DND-41 (cell line): ENCODE data around the gene TBL1X.

ENCODE experiments used
- ATAC-seq: fragments of 200-7000 bp; cut with Tn5 transposase; 3 replicates; pipeline ENCODE4 v1.9.1; 2021; ENCODE audit warnings: low read depth; ENCODE audit not compliant: insufficient read depth
- DNase-seq: peaks from one replicate; pipeline ENCODE4 v3.0.0-alpha.2; 2020
- H2AFZ ChIP-seq: 2 replicates; pipeline ENCODE4 v1.6.0; 2012; ENCODE audit warnings: low read depth, low read length
- H3K27ac ChIP-seq: 2 replicates; pipeline ENCODE4 v1.5.1; 2012; ENCODE audit warnings: low read length, inconsistent platforms
- H3K27me3 ChIP-seq: fragments of 200-600 bp; sonication (generic); 2 replicates; pipeline ENCODE4 v1.6.0; 2012; ENCODE audit warnings: low read length, mild to moderate bottlenecking, inconsistent platforms; ENCODE audit not compliant: insufficient read depth, poor library complexity
- H3K36me3 ChIP-seq: 2 replicates; pipeline ENCODE4 v1.5.1; 2012; ENCODE audit warnings: low read length, inconsistent platforms; ENCODE audit not compliant: insufficient read depth
- H3K4me1 ChIP-seq: 2 replicates; pipeline ENCODE4 v1.5.1; 2012; ENCODE audit warnings: mild to moderate bottlenecking, low read length; ENCODE audit not compliant: insufficient read depth
- H3K4me2 ChIP-seq: 2 replicates; pipeline ENCODE4 v1.6.0; 2012; ENCODE audit warnings: mild to moderate bottlenecking, moderate library complexity, low read length, inconsistent platforms; ENCODE audit not compliant: insufficient read depth
- H3K4me3 ChIP-seq, 2 experiments: fragments of 200-600 bp in 1 of 2; shearing (Covaris generic) in 1 of 2; 2 replicates each; pipeline ENCODE4 v1.5.1; 2012 to 2016; ENCODE audit warnings: inconsistent platforms in 2 of 2, low read length in 2 of 2, mild to moderate bottlenecking in 2 of 2, low read depth in 1 of 2, moderate library complexity in 1 of 2
- H3K79me2 ChIP-seq: 2 replicates; pipeline ENCODE4 v1.6.0; 2012; ENCODE audit warnings: low read length, inconsistent platforms; ENCODE audit not compliant: insufficient read depth
- H3K9ac ChIP-seq: 2 replicates; pipeline ENCODE4 v1.6.0; 2012; ENCODE audit warnings: low read depth, mild to moderate bottlenecking, inconsistent platforms, low read length, moderate library complexity
- H3K9me3 ChIP-seq: 2 replicates; pipeline ENCODE4 v1.5.1; 2012; ENCODE audit warnings: low read length, moderate library complexity, mild to moderate bottlenecking, inconsistent platforms; ENCODE audit not compliant: insufficient read depth, severe bottlenecking
- H4K20me1 ChIP-seq: 2 replicates; pipeline ENCODE4 v1.6.0; 2012; ENCODE audit warnings: low read length; ENCODE audit not compliant: insufficient read depth
- EZH2 ChIP-seq: IDR thresholded peaks from 3 replicates; pipeline ENCODE4 v1.6.1; 2012; ENCODE audit warnings: borderline replicate concordance, low read depth, mild to moderate bottlenecking, moderate library complexity, low read length, inconsistent platforms; ENCODE audit not compliant: severe bottlenecking
- TF ChIP-seq, protein P1 (sequence below): IDR thresholded peaks from 2 replicates; pipeline ENCODE4 v1.5.1; 2012; ENCODE audit warnings: borderline replicate concordance, low read length, moderate library complexity, mild to moderate bottlenecking; ENCODE audit not compliant: poor library complexity, severe bottlenecking; ENCODE audit errors: extremely low read depth

The TBL1X gene

DNA sequence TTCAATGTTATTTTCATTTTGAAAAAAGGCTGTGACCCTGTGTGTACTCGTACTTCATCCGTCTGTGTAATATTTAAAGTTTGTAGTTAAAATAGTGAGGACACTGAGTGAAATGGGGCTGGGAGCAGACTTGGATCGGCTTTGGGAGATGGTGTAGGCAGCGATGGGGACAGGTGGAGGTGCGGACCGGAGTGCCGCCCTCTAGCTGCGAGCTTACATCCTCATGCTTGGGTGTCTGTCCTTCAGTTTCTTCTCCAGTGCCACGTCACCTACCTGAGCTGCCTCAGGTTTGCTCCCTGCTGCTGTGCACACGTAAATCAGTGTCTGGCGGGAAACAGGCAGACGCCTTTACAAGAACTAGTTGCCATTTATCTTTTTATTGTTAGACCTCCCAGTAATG lies 154.7 kb downstream of the TBL1X start:
- Histone ChIP-seq H3K4me2 (no peak overlapping the region), H3K4me1 (no peaks in the 10 kb centered on the region), H3K9ac (no peak overlapping the region), H2AFZ (no peak overlapping the region), H4K20me1 (peaks cover 4% of the 10 kb centered on the region), H3K9me3 (no peaks in the 10 kb centered on the region), H3K4me3 (no peak overlapping the region), H3K79me2 (no peaks in the 10 kb centered on the region), H3K36me3 (no peaks in the 10 kb centered on the region), H3K27ac (no peak overlapping the region), H3K27me3 (no peaks in the 10 kb centered on the region)
- TF ChIP-seq EZH2, result no peak
- TF ChIP-seq, protein P1, sequence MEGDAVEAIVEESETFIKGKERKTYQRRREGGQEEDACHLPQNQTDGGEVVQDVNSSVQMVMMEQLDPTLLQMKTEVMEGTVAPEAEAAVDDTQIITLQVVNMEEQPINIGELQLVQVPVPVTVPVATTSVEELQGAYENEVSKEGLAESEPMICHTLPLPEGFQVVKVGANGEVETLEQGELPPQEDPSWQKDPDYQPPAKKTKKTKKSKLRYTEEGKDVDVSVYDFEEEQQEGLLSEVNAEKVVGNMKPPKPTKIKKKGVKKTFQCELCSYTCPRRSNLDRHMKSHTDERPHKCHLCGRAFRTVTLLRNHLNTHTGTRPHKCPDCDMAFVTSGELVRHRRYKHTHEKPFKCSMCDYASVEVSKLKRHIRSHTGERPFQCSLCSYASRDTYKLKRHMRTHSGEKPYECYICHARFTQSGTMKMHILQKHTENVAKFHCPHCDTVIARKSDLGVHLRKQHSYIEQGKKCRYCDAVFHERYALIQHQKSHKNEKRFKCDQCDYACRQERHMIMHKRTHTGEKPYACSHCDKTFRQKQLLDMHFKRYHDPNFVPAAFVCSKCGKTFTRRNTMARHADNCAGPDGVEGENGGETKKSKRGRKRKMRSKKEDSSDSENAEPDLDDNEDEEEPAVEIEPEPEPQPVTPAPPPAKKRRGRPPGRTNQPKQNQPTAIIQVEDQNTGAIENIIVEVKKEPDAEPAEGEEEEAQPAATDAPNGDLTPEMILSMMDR, result no peak
- DNase-seq (no peak), ATAC-seq (no peak)

DNA sequence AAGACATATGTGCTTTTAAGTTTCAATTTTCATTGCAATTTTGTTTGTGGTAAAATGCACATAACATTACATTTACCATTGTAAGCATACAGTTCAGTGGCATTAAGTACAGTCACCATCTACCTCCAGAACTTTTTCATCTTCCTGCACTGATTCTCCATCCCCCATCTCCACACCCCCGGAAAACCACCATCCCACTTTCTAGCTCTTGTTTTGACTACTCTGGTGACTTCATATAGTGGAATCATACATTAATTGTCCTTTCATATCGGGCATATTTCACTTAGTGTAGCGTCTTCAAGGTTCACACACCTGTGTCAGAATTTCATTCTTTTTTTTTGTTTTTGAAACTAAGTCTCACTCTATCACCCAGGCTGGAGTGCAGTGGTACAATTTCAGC lies 157.3 kb downstream of the TBL1X start:
- H3K9ac ChIP-seq, result no peak overlapping the region
- H3K9me3 ChIP-seq, result no peaks in the 10 kb centered on the region
- TF ChIP-seq, protein P1, result no peak
- no peak for TF ChIP-seq EZH2
- H3K4me3 ChIP-seq, result no peak overlapping the region
- no peaks in the 10 kb centered on the region for H3K27me3 ChIP-seq
- no peak overlapping the region for H3K27ac ChIP-seq
- no peaks in the 10 kb centered on the region for H3K4me1 ChIP-seq
- ATAC-seq, result no peak
- H4K20me1 ChIP-seq, result peaks cover 4% of the 10 kb centered on the region
- H3K36me3 ChIP-seq, result no peaks in the 10 kb centered on the region
- H2AFZ ChIP-seq, result no peak overlapping the region
- H3K79me2 ChIP-seq, result no peaks in the 10 kb centered on the region
- no peak overlapping the region for H3K4me2 ChIP-seq
- DNase-seq, result no peak

DNA sequence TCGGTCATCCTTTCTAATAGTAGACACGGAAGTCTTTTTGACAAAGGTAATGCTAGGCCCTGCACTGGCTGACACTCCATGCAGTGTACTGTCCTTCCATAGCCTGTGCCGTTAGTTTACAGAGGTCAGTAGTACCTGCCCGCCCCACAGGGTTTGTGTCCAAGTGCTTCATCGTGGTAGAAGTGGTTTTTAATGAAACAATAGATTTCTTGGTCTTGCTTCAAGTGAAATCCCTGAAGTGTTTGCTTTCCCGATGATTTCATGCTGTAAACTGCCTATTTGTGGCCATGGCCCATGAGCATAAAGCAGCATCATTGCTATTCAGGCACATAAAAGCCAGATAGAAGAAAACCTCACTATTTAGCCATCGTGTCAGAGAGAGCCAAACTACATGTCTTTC lies 161.5 kb downstream of the TBL1X start:
- Histone ChIP-seq H2AFZ (no peak overlapping the region), H3K27me3 (no peaks in the 10 kb centered on the region), H3K9ac (no peak overlapping the region), H3K4me2 (no peak overlapping the region), H3K9me3 (no peaks in the 10 kb centered on the region), H3K4me3 (no peak overlapping the region), H4K20me1 (no peaks in the 10 kb centered on the region), H3K36me3 (no peaks in the 10 kb centered on the region), H3K4me1 (no peaks in the 10 kb centered on the region), H3K27ac (no peak overlapping the region), H3K79me2 (no peaks in the 10 kb centered on the region)
- no peak for TF ChIP-seq EZH2
- TF ChIP-seq, protein P1, result no peak
- ATAC-seq (no peak), DNase-seq (no peak)

DNA sequence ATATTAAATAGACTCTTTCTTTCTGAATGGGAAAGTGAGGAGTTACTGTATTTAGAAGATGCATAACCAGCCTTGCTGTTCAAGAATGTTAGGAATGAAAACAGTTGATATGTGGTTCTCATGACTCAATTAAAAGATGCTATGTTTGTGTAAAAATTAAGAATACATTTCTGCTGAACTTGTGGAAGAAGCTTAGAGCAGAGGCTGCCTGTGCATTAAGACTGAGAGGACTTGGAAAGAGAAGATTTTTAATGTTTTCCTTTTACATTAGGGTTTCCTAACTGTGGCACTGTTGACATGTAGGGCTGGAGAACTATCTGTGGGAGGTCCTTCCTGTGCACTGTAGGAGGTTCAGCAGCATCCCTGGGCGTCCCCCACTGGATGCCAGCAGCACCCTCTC lies 163.1 kb downstream of the TBL1X start:
- no peak for ATAC-seq
- Histone ChIP-seq H3K4me2 (no peak overlapping the region), H3K36me3 (no peaks in the 10 kb centered on the region), H2AFZ (no peak overlapping the region), H3K4me1 (no peaks in the 10 kb centered on the region), H3K79me2 (no peaks in the 10 kb centered on the region), H3K27me3 (no peaks in the 10 kb centered on the region), H3K4me3 (no peak overlapping the region), H3K9ac (no peak overlapping the region), H3K27ac (no peak overlapping the region), H3K9me3 (no peaks in the 10 kb centered on the region), H4K20me1 (no peaks in the 10 kb centered on the region)
- TF ChIP-seq EZH2, result no peak
- TF ChIP-seq, protein P1, result no peak
- no peak for DNase-seq
